HEK293 (cell line): ENCODE results near the gene RNU7-1.

Source experiments
- ZBTB8A ChIP-seq: fragments of 450-650 bp; formaldehyde crosslinking; IDR thresholded peaks from 2 replicates; pipeline ENCODE4 v1.5.1; 2016; ENCODE audit warnings: missing biosample characterization, missing genetic modification characterization
- ZNF274 ChIP-seq, 2 experiments: fragments of 200-500 bp in 1 of 2; fragments of 450-650 bp in 1 of 2; sonication (Bioruptor generic) in 1 of 2; formaldehyde crosslinking in 1 of 2; IDR thresholded peaks; 2 replicates each; pipeline versions ENCODE4 v1.5.1 to v1.6.1; 2014 to 2016; ENCODE audit warnings: borderline replicate concordance in 1 of 2, inconsistent platforms in 1 of 2, low read length in 1 of 2, missing biosample characterization in 1 of 2, missing genetic modification characterization in 1 of 2
- TF ChIP-seq, protein P1 (sequence below): fragments of 450-650 bp; formaldehyde crosslinking; IDR thresholded peaks from 2 replicates; pipeline ENCODE4 v1.5.1; 2016; ENCODE audit warnings: missing biosample characterization, missing genetic modification characterization
- TF ChIP-seq, protein P2 (sequence below): fragments of 450-650 bp; formaldehyde crosslinking; IDR thresholded peaks from 2 replicates; pipeline ENCODE4 v1.5.1; 2016; ENCODE audit warnings: missing biosample characterization, missing genetic modification characterization
- TF ChIP-seq, protein P3 (sequence below): fragments of 450-650 bp; formaldehyde crosslinking; IDR thresholded peaks from 2 replicates; pipeline ENCODE4; 2016; ENCODE audit warnings: missing biosample characterization, missing genetic modification characterization
- TF ChIP-seq, protein P4 (sequence below): fragments of 450-650 bp; formaldehyde crosslinking; conservative IDR thresholded peaks from 2 replicates; pipeline ENCODE4 v1.5.1; 2016; ENCODE audit warnings: low read depth, missing biosample characterization, missing genetic modification characterization
- TF ChIP-seq, protein P5 (sequence below): fragments of 450-650 bp; formaldehyde crosslinking; IDR thresholded peaks from 2 replicates; pipeline ENCODE4 v1.5.1; 2016; ENCODE audit warnings: missing biosample characterization, missing genetic modification characterization

DNA sequence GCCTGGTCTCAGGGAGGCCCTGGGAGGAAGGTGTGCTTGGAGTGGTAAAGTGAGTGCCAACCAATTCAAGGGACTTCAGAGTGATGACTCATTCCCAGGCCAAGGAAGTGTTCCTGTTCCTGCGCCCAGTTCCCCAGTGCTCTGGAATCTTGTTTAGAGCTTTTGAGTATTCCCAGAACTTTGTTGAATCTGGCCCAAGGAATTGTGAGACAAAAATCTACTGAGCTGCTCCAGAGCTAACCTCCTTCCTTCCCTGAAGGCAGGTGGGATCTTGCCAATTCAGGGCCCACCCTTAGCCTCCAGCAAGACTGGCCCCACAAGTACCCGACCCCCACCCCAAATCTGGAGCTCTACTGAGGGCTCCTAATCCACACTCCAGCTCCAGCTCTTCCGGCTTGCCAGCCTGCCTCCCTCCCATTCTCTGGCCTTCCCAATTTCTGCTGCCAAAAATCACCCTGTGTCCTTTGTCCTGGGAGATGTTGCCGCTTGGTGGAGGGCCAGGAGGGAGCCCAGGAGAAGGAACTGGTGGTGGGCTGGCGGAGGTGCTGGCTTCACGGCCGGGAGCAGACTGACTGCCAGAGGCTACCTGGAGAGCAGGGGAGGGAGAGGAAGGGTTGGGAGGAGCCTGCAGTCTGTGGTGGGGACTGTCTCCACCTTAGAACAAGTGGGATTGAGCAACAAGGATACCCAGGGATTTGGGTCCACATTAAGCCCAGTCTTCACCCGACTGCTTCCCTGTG lies 17.9 kb upstream of the RNU7-1 start:
- TF ChIP-seq, protein P1, sequence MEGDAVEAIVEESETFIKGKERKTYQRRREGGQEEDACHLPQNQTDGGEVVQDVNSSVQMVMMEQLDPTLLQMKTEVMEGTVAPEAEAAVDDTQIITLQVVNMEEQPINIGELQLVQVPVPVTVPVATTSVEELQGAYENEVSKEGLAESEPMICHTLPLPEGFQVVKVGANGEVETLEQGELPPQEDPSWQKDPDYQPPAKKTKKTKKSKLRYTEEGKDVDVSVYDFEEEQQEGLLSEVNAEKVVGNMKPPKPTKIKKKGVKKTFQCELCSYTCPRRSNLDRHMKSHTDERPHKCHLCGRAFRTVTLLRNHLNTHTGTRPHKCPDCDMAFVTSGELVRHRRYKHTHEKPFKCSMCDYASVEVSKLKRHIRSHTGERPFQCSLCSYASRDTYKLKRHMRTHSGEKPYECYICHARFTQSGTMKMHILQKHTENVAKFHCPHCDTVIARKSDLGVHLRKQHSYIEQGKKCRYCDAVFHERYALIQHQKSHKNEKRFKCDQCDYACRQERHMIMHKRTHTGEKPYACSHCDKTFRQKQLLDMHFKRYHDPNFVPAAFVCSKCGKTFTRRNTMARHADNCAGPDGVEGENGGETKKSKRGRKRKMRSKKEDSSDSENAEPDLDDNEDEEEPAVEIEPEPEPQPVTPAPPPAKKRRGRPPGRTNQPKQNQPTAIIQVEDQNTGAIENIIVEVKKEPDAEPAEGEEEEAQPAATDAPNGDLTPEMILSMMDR (tag by site-specific recombination): 0 out of 2 replicates have a peak, but pooled peaks have one; percentile 50
- TF ChIP-seq ZBTB8A (tag by site-specific recombination): peak; percentile 21; the same call in 1 of the 2 replicates
- TF ChIP-seq, protein P2, sequence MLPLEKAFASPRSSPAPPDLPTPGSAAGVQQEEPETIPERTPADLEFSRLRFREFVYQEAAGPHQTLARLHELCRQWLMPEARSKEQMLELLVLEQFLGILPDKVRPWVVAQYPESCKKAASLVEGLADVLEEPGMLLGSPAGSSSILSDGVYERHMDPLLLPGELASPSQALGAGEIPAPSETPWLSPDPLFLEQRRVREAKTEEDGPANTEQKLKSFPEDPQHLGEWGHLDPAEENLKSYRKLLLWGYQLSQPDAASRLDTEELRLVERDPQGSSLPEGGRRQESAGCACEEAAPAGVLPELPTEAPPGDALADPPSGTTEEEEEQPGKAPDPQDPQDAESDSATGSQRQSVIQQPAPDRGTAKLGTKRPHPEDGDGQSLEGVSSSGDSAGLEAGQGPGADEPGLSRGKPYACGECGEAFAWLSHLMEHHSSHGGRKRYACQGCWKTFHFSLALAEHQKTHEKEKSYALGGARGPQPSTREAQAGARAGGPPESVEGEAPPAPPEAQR: no peak
- no peak for TF ChIP-seq ZNF274 (IDR thresholded peaks at IDR 0.05; ENCODE audit: low read length)
- no peak; the same call in 1 of the 2 replicates for TF ChIP-seq ZNF274 (tag by site-specific recombination; IDR thresholded peaks at IDR 0.05; ENCODE audit: borderline replicate concordance)
- TF ChIP-seq, protein P3, sequence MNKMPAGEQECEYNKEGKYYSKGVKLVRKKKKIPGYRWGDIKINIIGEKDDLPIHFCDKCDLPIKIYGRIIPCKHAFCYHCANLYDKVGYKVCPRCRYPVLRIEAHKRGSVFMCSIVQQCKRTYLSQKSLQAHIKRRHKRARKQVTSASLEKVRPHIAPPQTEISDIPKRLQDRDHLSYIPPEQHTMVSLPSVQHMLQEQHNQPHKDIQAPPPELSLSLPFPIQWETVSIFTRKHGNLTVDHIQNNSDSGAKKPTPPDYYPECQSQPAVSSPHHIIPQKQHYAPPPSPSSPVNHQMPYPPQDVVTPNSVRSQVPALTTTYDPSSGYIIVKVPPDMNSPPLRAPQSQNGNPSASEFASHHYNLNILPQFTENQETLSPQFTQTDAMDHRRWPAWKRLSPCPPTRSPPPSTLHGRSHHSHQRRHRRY (tag by site-specific recombination): no peak
- TF ChIP-seq, protein P4, sequence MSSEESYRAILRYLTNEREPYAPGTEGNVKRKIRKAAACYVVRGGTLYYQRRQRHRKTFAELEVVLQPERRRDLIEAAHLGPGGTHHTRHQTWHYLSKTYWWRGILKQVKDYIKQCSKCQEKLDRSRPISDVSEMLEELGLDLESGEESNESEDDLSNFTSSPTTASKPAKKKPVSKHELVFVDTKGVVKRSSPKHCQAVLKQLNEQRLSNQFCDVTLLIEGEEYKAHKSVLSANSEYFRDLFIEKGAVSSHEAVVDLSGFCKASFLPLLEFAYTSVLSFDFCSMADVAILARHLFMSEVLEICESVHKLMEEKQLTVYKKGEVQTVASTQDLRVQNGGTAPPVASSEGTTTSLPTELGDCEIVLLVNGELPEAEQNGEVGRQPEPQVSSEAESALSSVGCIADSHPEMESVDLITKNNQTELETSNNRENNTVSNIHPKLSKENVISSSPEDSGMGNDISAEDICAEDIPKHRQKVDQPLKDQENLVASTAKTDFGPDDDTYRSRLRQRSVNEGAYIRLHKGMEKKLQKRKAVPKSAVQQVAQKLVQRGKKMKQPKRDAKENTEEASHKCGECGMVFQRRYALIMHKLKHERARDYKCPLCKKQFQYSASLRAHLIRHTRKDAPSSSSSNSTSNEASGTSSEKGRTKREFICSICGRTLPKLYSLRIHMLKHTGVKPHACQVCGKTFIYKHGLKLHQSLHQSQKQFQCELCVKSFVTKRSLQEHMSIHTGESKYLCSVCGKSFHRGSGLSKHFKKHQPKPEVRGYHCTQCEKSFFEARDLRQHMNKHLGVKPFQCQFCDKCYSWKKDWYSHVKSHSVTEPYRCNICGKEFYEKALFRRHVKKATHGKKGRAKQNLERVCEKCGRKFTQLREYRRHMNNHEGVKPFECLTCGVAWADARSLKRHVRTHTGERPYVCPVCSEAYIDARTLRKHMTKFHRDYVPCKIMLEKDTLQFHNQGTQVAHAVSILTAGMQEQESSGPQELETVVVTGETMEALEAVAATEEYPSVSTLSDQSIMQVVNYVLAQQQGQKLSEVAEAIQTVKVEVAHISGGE (tag by site-specific recombination): peak; percentile 44
- TF ChIP-seq, protein P5, sequence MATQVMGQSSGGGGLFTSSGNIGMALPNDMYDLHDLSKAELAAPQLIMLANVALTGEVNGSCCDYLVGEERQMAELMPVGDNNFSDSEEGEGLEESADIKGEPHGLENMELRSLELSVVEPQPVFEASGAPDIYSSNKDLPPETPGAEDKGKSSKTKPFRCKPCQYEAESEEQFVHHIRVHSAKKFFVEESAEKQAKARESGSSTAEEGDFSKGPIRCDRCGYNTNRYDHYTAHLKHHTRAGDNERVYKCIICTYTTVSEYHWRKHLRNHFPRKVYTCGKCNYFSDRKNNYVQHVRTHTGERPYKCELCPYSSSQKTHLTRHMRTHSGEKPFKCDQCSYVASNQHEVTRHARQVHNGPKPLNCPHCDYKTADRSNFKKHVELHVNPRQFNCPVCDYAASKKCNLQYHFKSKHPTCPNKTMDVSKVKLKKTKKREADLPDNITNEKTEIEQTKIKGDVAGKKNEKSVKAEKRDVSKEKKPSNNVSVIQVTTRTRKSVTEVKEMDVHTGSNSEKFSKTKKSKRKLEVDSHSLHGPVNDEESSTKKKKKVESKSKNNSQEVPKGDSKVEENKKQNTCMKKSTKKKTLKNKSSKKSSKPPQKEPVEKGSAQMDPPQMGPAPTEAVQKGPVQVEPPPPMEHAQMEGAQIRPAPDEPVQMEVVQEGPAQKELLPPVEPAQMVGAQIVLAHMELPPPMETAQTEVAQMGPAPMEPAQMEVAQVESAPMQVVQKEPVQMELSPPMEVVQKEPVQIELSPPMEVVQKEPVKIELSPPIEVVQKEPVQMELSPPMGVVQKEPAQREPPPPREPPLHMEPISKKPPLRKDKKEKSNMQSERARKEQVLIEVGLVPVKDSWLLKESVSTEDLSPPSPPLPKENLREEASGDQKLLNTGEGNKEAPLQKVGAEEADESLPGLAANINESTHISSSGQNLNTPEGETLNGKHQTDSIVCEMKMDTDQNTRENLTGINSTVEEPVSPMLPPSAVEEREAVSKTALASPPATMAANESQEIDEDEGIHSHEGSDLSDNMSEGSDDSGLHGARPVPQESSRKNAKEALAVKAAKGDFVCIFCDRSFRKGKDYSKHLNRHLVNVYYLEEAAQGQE (tag by site-specific recombination): no peak
